Fibroblast of the conjunctiva (primary cell): ENCODE data around the gene MPND.

Experiments used
- DNase-seq: peaks from one replicate; pipeline ENCODE4 v3.0.0-alpha.2; 2010; ENCODE audit warnings: low read depth

The MPND gene

DNA sequence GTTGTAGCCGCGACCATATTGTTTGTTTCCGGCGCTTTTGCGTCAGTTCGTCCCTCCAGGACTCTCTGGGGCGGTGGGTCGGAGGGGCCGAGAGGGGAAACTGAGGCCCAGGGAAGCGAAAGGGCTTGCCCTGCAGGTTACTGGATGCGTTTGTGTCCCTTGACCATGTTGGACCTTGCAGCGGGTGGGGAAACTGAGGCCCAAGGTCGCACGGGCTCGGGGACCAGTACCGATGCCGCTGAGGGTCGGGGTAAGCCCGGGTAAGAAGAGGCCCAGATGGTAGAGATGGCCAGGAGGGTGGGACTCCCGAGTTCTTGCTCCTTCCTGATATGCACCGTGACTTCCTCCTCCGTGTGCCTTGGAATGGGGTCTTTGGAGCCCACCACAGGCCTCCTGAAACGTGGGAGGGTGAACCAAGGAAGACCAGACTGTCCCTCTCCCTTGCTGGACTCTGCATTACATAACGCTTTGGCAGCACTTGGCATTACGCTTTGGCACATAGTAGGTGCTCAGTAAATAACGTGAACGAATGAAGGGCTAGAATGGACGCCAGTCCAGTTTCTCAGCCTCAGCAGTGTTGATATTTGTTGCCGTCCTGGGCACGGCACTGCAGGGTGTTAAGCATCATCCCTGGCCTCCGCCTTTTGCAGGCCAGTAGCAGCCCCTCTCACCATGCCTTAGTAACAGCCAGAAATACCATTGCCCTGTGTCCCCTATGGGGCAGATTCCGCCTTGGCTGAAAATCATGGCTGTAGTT is 59.8 kb downstream of the MPND start:
- DNase-seq = no peak

- no peak for DNase-seq
These were observed 62.6 kb downstream of the MPND start for GRCh38 chr19:4405977-4406376.

DNA sequence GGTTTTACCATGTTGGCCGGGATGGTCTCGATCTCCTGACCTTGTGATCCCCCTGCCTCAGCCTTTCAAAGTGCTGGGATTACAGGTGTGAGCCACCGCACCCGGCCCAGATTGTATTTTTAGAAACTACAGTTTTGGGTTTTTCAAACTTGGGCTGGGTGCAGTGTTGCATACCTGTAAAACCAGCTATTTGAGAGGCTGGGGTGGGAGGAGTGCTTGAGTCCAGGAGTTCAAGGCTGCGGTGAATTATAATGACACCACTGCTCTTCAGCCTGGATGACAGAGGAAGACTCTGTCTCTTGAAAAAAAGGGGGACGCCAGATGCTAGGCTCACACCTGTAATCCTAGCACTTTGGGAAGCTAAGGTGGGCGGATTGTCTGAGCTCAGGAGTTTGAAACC is 63.3 kb downstream of the MPND start:
- no peak for DNase-seq

DNA sequence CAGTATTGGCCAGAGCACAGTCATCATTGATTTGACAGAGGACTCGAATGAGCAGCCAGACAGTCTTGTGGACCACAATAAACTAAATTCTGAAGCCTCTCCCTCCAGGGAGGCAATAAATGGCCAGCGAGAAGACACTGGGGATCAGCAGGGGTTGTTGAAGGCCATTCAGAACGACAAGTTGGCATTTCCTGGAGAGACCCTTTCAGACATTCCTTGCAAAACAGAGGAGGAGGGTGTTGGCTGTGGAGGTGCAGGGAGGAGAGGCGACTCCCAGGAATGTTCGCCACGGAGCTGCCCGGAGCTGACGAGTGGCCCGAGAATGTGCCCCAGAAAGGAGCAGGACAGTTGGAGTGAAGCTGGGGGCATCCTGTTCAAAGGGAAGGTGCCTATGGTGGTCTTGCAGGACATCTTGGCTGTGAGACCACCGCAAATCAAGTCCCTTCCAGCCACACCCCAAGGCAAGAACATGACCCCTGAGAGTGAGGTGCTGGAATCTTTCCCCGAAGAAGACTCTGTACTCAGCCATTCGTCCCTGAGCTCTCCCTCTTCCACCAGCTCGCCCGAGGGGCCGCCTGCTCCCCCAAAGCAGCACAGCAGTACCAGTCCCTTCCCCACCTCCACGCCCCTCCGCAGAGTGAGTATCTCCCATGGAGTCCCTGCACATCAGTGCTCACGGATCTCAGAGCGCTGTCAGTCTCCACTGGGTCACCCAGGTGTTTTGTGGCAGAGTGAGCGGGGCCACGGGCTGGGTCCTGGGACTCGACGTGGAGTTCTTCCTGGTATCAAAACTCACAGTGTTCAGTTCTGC is 66.0 kb downstream of the MPND start:
- DNase-seq = no peak
